ENCODE results near the gene PHACTR2.

PHACTR2 gene

GRCh38 chr6:143742070-143742954, 64.5 kb downstream of the PHACTR2 start:
- Histone ChIP-seq H3K36me3 (ENCODE audit: insufficient read depth, low read length) (no peaks in the 10 kb centered on the region), H3K27ac (ENCODE audit: low read length) (no peak overlapping the region), H3K79me2 (ENCODE audit: insufficient read depth, low read length) (no peaks in the 10 kb centered on the region), H3K27me3 (ENCODE audit: insufficient read depth, low read length, poor library complexity) (peaks cover 3% of the 10 kb centered on the region), H3K4me2 (ENCODE audit: insufficient read depth, low read length) (no peak overlapping the region), H4K20me1 (ENCODE audit: insufficient read depth, low read length) (no peaks in the 10 kb centered on the region), H3K9me3 (ENCODE audit: insufficient read depth, low read length, severe bottlenecking) (no peaks in the 10 kb centered on the region), H2AFZ (ENCODE audit: low read depth, low read length) (no peak overlapping the region), H3K9ac (ENCODE audit: low read depth, low read length) (no peak overlapping the region), H3K4me1 (ENCODE audit: insufficient read depth, low read length) (no peaks in the 10 kb centered on the region), H3K4me3 (ENCODE audit: low read depth in 1 of 2, low read length in 2 of 2) (no peak overlapping the region)
- ATAC-seq (ENCODE audit: insufficient read depth, low read depth) (no peak), DNase-seq (no peak)
- no peak for TF ChIP-seq EZH2 (IDR thresholded peaks at IDR 0.05; ENCODE audit: borderline replicate concordance, low read depth, low read length, severe bottlenecking)
- no peak for TF ChIP-seq CTCF (IDR thresholded peaks at IDR 0.05; ENCODE audit: borderline replicate concordance, extremely low read depth, low read length, poor library complexity, severe bottlenecking)

GRCh38 chr6:143742955-143743255, 65.1 kb downstream of the PHACTR2 start:
- Histone ChIP-seq H2AFZ (ENCODE audit: low read depth, low read length) (no peak overlapping the region), H3K4me2 (ENCODE audit: insufficient read depth, low read length) (no peak overlapping the region), H3K27ac (ENCODE audit: low read length) (no peak overlapping the region), H3K79me2 (ENCODE audit: insufficient read depth, low read length) (no peaks in the 10 kb centered on the region), H3K4me1 (ENCODE audit: insufficient read depth, low read length) (no peaks in the 10 kb centered on the region), H3K27me3 (ENCODE audit: insufficient read depth, low read length, poor library complexity) (peaks cover 3% of the 10 kb centered on the region), H4K20me1 (ENCODE audit: insufficient read depth, low read length) (no peaks in the 10 kb centered on the region), H3K4me3 (ENCODE audit: low read depth in 1 of 2, low read length in 2 of 2) (no peak overlapping the region), H3K36me3 (ENCODE audit: insufficient read depth, low read length) (no peaks in the 10 kb centered on the region), H3K9me3 (ENCODE audit: insufficient read depth, low read length, severe bottlenecking) (no peaks in the 10 kb centered on the region), H3K9ac (ENCODE audit: low read depth, low read length) (no peak overlapping the region)
- TF ChIP-seq CTCF (IDR thresholded peaks at IDR 0.05; ENCODE audit: borderline replicate concordance, extremely low read depth, low read length, poor library complexity, severe bottlenecking) (no peak), EZH2 (IDR thresholded peaks at IDR 0.05; ENCODE audit: borderline replicate concordance, low read depth, low read length, severe bottlenecking) (no peak)
- ATAC-seq (ENCODE audit: insufficient read depth, low read depth) (no peak), DNase-seq (no peak)

- ATAC-seq (ENCODE audit: insufficient read depth, low read depth) = no peak
- Histone ChIP-seq H2AFZ (ENCODE audit: low read depth, low read length) (no peak overlapping the region), H3K27me3 (ENCODE audit: insufficient read depth, low read length, poor library complexity) (peaks cover 3% of the 10 kb centered on the region), H3K27ac (ENCODE audit: low read length) (no peak overlapping the region), H3K36me3 (ENCODE audit: insufficient read depth, low read length) (no peaks in the 10 kb centered on the region), H3K4me2 (ENCODE audit: insufficient read depth, low read length) (no peak overlapping the region), H3K4me3 (ENCODE audit: low read depth in 1 of 2, low read length in 2 of 2) (no peak overlapping the region), H3K4me1 (ENCODE audit: insufficient read depth, low read length) (no peaks in the 10 kb centered on the region), H4K20me1 (ENCODE audit: insufficient read depth, low read length) (no peaks in the 10 kb centered on the region), H3K9me3 (ENCODE audit: insufficient read depth, low read length, severe bottlenecking) (no peaks in the 10 kb centered on the region), H3K79me2 (ENCODE audit: insufficient read depth, low read length) (no peaks in the 10 kb centered on the region), H3K9ac (ENCODE audit: low read depth, low read length) (no peak overlapping the region)
- no peak for DNase-seq
- TF ChIP-seq CTCF (IDR thresholded peaks at IDR 0.05; ENCODE audit: borderline replicate concordance, extremely low read depth, low read length, poor library complexity, severe bottlenecking) (no peak), EZH2 (IDR thresholded peaks at IDR 0.05; ENCODE audit: borderline replicate concordance, low read depth, low read length, severe bottlenecking) (no peak)
Observed at GRCh38 chr6:143743301-143744166, 65.8 kb downstream of the PHACTR2 start.
